ENCODE measurements around the gene HEATR5A. TPM values are rescaled to one million over a fixed set of nuclear protein-coding genes. Genes with fewer than 3 reads are reported as not detected.

Gene HEATR5A
- polyA plus RNA-seq, 1 donor (not counting 4 experiments of a cell fraction or from before 2014, with no cell fraction given), result 16.7 TPM

GRCh38 chr14:31297701-31298344 is 122.5 kb downstream of the HEATR5A start:
- dilution Hi-C loops (cut with MboI; ENCODE audit: extremely low pct_ligation_motif_present, low sequenced_read_pairs), result no loop called here
- no peaks in the 10 kb centered on the region for H3K9me1 ChIP-seq (ENCODE audit: control insufficient read depth, extremely low read depth, insufficient read depth, low read length)
- DNase-seq (ENCODE audit: low read depth, low spot score), result no peak

DNA sequence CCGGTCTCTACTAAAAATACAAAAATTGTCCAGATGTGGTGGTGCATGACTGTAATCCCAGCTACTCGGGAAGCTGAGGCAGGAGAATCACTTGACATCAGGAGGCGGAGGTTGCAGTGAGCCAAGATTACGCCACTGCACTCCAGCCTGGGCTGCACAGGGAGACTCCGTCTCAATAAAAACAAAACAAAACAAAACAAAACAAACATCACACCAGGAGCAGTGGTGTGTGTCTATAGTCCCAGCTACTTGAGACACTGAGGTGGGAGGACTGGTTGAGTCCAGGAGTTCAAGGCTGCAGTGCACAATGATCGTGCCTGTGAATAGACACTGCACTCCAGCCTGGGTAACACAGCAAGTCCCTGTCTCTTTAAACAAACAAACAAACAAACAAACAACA is 123.2 kb downstream of the HEATR5A start:
- TF ChIP-seq CTCF (optimal IDR thresholded peaks at IDR 0.05 in 1 of 3, IDR thresholded peaks at IDR 0.05 in 1 of 3, conservative IDR thresholded peaks at IDR 0.05 in 1 of 3; ENCODE audit: extremely low read depth in 1 of 3, insufficient read depth in 2 of 3, low read length in 3 of 3) (no peak), EZH2 (IDR thresholded peaks at IDR 0.05; ENCODE audit: low read length) (no peak)
- H2AFZ ChIP-seq (ENCODE audit: control insufficient read depth, low read length), result no peak overlapping the region
- dilution Hi-C loops (cut with MboI; ENCODE audit: extremely low pct_ligation_motif_present, low sequenced_read_pairs), result no loop called here
- H3K4me2 ChIP-seq (ENCODE audit: control insufficient read depth, extremely low read depth, insufficient read depth, low read depth, low read length), result no peak overlapping the region
- H3K36me3 ChIP-seq (ENCODE audit: control insufficient read depth in 2 of 2, extremely low read depth in 1 of 2, insufficient read depth in 2 of 2, low read length in 2 of 2), result peaks cover 0 to 2% of the 10 kb centered on the region in 2 experiments
- no peak overlapping the region for H3K4me3 ChIP-seq (ENCODE audit: control insufficient read depth in 2 of 3, extremely low read depth in 1 of 3, insufficient read depth in 2 of 3, low read depth in 1 of 3, low read length in 3 of 3)
- no peaks in the 10 kb centered on the region for H3K79me2 ChIP-seq (ENCODE audit: control insufficient read depth, insufficient read depth, low read length)
- no peak overlapping the region for H3K27ac ChIP-seq (ENCODE audit: control insufficient read depth, insufficient read depth, low read length)
- no peak overlapping the region for H3K9ac ChIP-seq (ENCODE audit: control insufficient read depth, extremely low read depth, insufficient read depth, low read length)
- no peaks in the 10 kb centered on the region for H3K9me3 ChIP-seq (ENCODE audit: control insufficient read depth, low read depth, low read length)
- H4K20me1 ChIP-seq (ENCODE audit: control insufficient read depth, extremely low read depth, insufficient read depth, low read length), result no peaks in the 10 kb centered on the region
- H3K4me1 ChIP-seq (ENCODE audit: control insufficient read depth, extremely low read depth, insufficient read depth, low read length), result no peaks in the 10 kb centered on the region
- H3K27me3 ChIP-seq (ENCODE audit: control insufficient read depth, extremely low read depth, insufficient read depth, low read length), result no peaks in the 10 kb centered on the region
- DNase-seq (ENCODE audit: low read depth, low spot score) (no peak), FAIRE-seq (no peak)
- H3K9me1 ChIP-seq (ENCODE audit: control insufficient read depth, extremely low read depth, insufficient read depth, low read length), result no peaks in the 10 kb centered on the region

More at GRCh38 chr14:31297701-31298344, 122.5 kb downstream of the HEATR5A start:
- no peaks in the 10 kb centered on the region for H3K79me2 ChIP-seq (ENCODE audit: control insufficient read depth, insufficient read depth, low read length)
- H3K36me3 ChIP-seq (ENCODE audit: control insufficient read depth in 2 of 2, extremely low read depth in 1 of 2, insufficient read depth in 2 of 2, low read length in 2 of 2), result peaks cover 0 to 2% of the 10 kb centered on the region in 2 experiments
- H3K4me3 ChIP-seq (ENCODE audit: control insufficient read depth in 2 of 3, extremely low read depth in 1 of 3, insufficient read depth in 2 of 3, low read depth in 1 of 3, low read length in 3 of 3), result no peak overlapping the region
- peak; percentile 53 for FAIRE-seq
- H3K4me1 ChIP-seq (ENCODE audit: control insufficient read depth, extremely low read depth, insufficient read depth, low read length), result no peaks in the 10 kb centered on the region
- no peak overlapping the region for H3K4me2 ChIP-seq (ENCODE audit: control insufficient read depth, extremely low read depth, insufficient read depth, low read depth, low read length)
- H4K20me1 ChIP-seq (ENCODE audit: control insufficient read depth, extremely low read depth, insufficient read depth, low read length), result no peaks in the 10 kb centered on the region
- no peaks in the 10 kb centered on the region for H3K27me3 ChIP-seq (ENCODE audit: control insufficient read depth, extremely low read depth, insufficient read depth, low read length)
- H3K9me3 ChIP-seq (ENCODE audit: control insufficient read depth, low read depth, low read length), result no peaks in the 10 kb centered on the region
- no peak overlapping the region for H2AFZ ChIP-seq (ENCODE audit: control insufficient read depth, low read length)
- no peak overlapping the region for H3K27ac ChIP-seq (ENCODE audit: control insufficient read depth, insufficient read depth, low read length)
- TF ChIP-seq EZH2 (IDR thresholded peaks at IDR 0.05; ENCODE audit: low read length) (no peak), CTCF (optimal IDR thresholded peaks at IDR 0.05 in 1 of 3, IDR thresholded peaks at IDR 0.05 in 1 of 3, conservative IDR thresholded peaks at IDR 0.05 in 1 of 3; ENCODE audit: extremely low read depth in 1 of 3, insufficient read depth in 2 of 3, low read length in 3 of 3) (no peak)
- no peak overlapping the region for H3K9ac ChIP-seq (ENCODE audit: control insufficient read depth, extremely low read depth, insufficient read depth, low read length)

All from keratinocyte (primary cell).